Measurements from ENCODE around the gene WDR73. TPM values are rescaled to one million over a fixed set of nuclear protein-coding genes. Genes with fewer than 3 reads are reported as not detected.

WDR73 gene
- total and polyA plus RNA-seq, 2 of the 8 experiments (the other 6 are each of a cell fraction or from before 2014, with no cell fraction given), result 22.7 to 23.1 TPM

GRCh38 chr15:84653584-84653909 lies 536 bp downstream of the WDR73 start:
- H3K18ac ChIP-seq (ENCODE audit: extremely low read depth, low read length), result no peak overlapping the region; the same call in 1 of the 2 replicates
- H3K79me1 ChIP-seq (ENCODE audit: low read depth, low read length), result peaks cover 3% of the 10 kb centered on the region; the same call in 1 of the 2 replicates
- TF ChIP-seq POU5F1 (IDR thresholded peaks at IDR 0.05; ENCODE audit: low read depth, low read length) (no peak), SIX5 (IDR thresholded peaks at IDR 0.05; ENCODE audit: low read depth, low read length) (no peak), PHF8 (conservative IDR thresholded peaks at IDR 0.05; ENCODE audit: low read depth, low read length) (no peak), TBP (IDR thresholded peaks at IDR 0.05; ENCODE audit: low read depth, low read length) (no peak), GTF2F1 (IDR thresholded peaks at IDR 0.05; ENCODE audit: borderline replicate concordance, low read depth, low read length) (no peak), ASH2L (IDR thresholded peaks at IDR 0.05; ENCODE audit: low read length) (no peak), HDAC6 (IDR thresholded peaks at IDR 0.05; ENCODE audit: low read depth, low read length) (no peak), SAP30 (IDR thresholded peaks at IDR 0.05; ENCODE audit: insufficient read depth, insufficient replicate concordance, low read length) (no peak), RXRA (IDR thresholded peaks at IDR 0.05; ENCODE audit: insufficient read depth, low read depth, low read length) (no peak), EGR1 (IDR thresholded peaks at IDR 0.05; ENCODE audit: borderline replicate concordance, low read depth, low read length) (no peak), SP2 (IDR thresholded peaks at IDR 0.05; ENCODE audit: low read length) (no peak)
- TF ChIP-seq, protein P1, sequence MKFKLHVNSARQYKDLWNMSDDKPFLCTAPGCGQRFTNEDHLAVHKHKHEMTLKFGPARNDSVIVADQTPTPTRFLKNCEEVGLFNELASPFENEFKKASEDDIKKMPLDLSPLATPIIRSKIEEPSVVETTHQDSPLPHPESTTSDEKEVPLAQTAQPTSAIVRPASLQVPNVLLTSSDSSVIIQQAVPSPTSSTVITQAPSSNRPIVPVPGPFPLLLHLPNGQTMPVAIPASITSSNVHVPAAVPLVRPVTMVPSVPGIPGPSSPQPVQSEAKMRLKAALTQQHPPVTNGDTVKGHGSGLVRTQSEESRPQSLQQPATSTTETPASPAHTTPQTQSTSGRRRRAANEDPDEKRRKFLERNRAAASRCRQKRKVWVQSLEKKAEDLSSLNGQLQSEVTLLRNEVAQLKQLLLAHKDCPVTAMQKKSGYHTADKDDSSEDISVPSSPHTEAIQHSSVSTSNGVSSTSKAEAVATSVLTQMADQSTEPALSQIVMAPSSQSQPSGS (IDR thresholded peaks at IDR 0.05; ENCODE audit: low read length), result no peak
- H3K4ac ChIP-seq (replicated peaks; ENCODE audit: insufficient read length, low read depth, low read length), result peak overlapping the region; percentile 63
- no peak overlapping the region for H4K5ac ChIP-seq (ENCODE audit: insufficient read length, low read depth, low read length)
- H2BK5ac ChIP-seq (ENCODE audit: low read depth, low read length), result peak overlapping the region; percentile 93
- H3K27ac ChIP-seq (ENCODE audit: low read depth, low read length), result peak overlapping the region; percentile 87
- DNase-seq (ENCODE audit: low read depth in 1 of 2, low spot score in 2 of 2), result no peak
- H2AFZ ChIP-seq (ENCODE audit: low read length), result no peak overlapping the region; the same call in 1 of the 2 replicates
- H2BK20ac ChIP-seq (ENCODE audit: low read length), result no peak overlapping the region
- peaks cover 7 to 36% (median 16%) of the 10 kb centered on the region in 4 experiments; a peak in 6 of 8 replicates for H3K36me3 ChIP-seq (ENCODE audit: control insufficient read depth in 2 of 4, insufficient read depth in 4 of 4, low read length in 3 of 4)
- H2BK12ac ChIP-seq (ENCODE audit: low read depth, low read length), result no peak overlapping the region
- H3K23me2 ChIP-seq (ENCODE audit: low read depth, low read length), result peaks cover 10% of the 10 kb centered on the region
- H3K14ac ChIP-seq (ENCODE audit: insufficient read length), result no peak overlapping the region
- H3K79me2 ChIP-seq (ENCODE audit: control insufficient read depth in 1 of 2, insufficient read depth in 2 of 2, low read length in 2 of 2), result peaks cover 0 to 9% of the 10 kb centered on the region in 2 experiments; a peak in 2 of 4 replicates
- H3K9me3 ChIP-seq (ENCODE audit: insufficient read depth in 2 of 2, low read depth in 1 of 2, low read length in 1 of 2), result no peaks in the 10 kb centered on the region
- H2BK120ac ChIP-seq (replicated peaks; ENCODE audit: low read depth, low read length), result no peak overlapping the region
- peaks cover 0 to 19% (median 10%) of the 10 kb centered on the region in 4 experiments; a peak in 6 of 7 replicates for H3K4me1 ChIP-seq (replicated peaks in 1 of 4; ENCODE audit: control insufficient read depth in 3 of 4, insufficient read depth in 4 of 4, low read length in 3 of 4)
- H3K56ac ChIP-seq (replicated peaks; ENCODE audit: insufficient read length, low read depth, low read length), result no peak overlapping the region
- H4K8ac ChIP-seq (ENCODE audit: extremely low read depth, insufficient read depth, low read length), result peak overlapping the region; percentile 90; the same call in 1 of the 2 replicates
- FAIRE-seq, result no peak
- peaks cover 0 to 2% of the 10 kb centered on the region in 2 experiments for H4K20me1 ChIP-seq (replicated peaks in 1 of 2; ENCODE audit: control insufficient read depth in 1 of 2, insufficient read depth in 2 of 2, low read length in 2 of 2)
- POLR2A ChIA-PET (ENCODE audit: partially characterized antibody), result interaction anchor here (1.0 to 3.8 kb wide), 20 partner anchors 9 to 164 kb away, joined by 3 to 38 read pairs (median 5); partner anchors contain the start of genes ALPK3 and ZSCAN2
- peak overlapping the region; percentile 98 to 99 for H3K4me2 ChIP-seq (ENCODE audit: insufficient read depth in 1 of 2, low read depth in 2 of 2, low read length in 2 of 2)
- H3K27me3 ChIP-seq (replicated peaks in 1 of 4; ENCODE audit: control insufficient read depth in 3 of 4, extremely low read depth in 1 of 4, insufficient read depth in 3 of 4, low read length in 3 of 4), result peaks cover 0 to 13% (median 9%) of the 10 kb centered on the region in 4 experiments; a peak in 5 of 7 replicates
- H2AK5ac ChIP-seq (ENCODE audit: low read depth, low read length), result peak overlapping the region; percentile 54
- 43% methylated on average over 7 of the region's 7 CpGs; no CpG with 5 or more reads in 1 of the 2 experiments for WGBS, 2 experiments (ENCODE audit: extremely low coverage in 1 of 2, insufficient coverage in 1 of 2, insufficient read length in 1 of 2, insufficient replicate concordance in 2 of 2, low coverage in 1 of 2, low lambda C conversion rate in 2 of 2, missing lambda C conversion rate in 1 of 2)
- H2BK15ac ChIP-seq (ENCODE audit: low read length), result no peak overlapping the region
- H4K91ac ChIP-seq (replicated peaks; ENCODE audit: insufficient read length, low read length), result peak overlapping the region; percentile 36
- no peak overlapping the region for H3K23ac ChIP-seq (ENCODE audit: insufficient read length)
- peak overlapping the region; percentile 86 to 100 (median 95) for H3K4me3 ChIP-seq (ENCODE audit: extremely low read depth in 1 of 4, insufficient read depth in 2 of 4, low read depth in 3 of 4, low read length in 4 of 4)
- CTCF ChIA-PET (ENCODE audit: partially characterized antibody), result interaction anchor here (0.6 to 10.6 kb wide), 15 partner anchors 14 to 643 kb away, joined by 3 to 86 read pairs (median 4); partner anchors contain the start of gene ZSCAN2
- H3K9ac ChIP-seq (replicated peaks in 1 of 4; ENCODE audit: extremely low read depth in 1 of 4, low read depth in 3 of 4, low read length in 3 of 4), result peak overlapping the region; percentile 84 to 95 (median 94)
